DMS114 treated with DMSO at 0.1 percent for 48 hours (cell line): Measurements from ENCODE around the gene WDR17.
"Not testable (repeated sequence)": the region's sequence is repeated elsewhere in the genome, so short reads cannot be mapped to it uniquely, and the experiment has no call there.

Experiments used
- DNase-seq: peaks from one replicate; lab custom pipeline; 2025; ENCODE audit not compliant: unreplicated experiment; lab: John Stamatoyannopoulos, UW

The WDR17 gene

DNA sequence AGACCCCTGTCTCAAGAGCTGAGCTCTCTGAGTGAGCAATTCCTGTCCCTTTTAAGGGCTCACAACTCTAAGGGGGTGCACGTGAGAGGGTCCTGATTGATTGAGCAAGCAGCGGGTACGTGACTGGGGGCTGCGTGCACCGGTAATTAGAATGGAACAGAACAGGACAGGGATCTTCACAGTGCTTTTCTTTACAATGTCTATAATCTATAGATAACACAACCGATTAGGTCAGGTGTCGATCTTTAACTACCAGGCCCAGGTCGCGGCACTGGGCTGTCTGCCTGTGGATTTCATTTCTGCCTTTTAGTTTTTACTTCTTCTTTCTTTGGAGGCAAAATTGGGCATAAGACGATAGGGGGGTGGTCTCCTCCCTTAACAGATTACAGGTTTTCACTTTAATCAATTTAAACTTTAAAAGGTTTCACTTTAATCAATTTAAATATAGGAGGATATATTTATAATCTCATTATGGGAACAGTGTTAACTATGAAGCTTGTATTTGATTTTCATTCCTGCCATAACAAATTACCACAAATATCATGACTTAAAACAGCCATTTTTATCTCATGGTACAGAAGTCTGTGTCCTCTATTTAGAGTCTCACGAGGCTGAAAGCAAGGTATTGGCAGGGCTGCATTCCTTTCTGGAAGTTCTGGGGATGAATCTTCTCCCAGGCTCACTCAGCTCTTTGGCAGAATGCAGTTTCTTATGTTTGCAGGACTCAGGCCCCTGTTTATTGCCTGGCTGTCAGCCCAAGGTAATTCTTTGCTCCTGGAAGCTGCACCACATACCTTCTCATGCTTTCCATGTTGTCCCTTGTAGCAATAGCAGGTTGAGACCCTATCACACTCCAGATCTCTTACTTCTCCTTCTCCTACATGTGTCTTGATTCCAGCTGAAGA is 124.5 kb downstream of the WDR17 start:
- DNase-seq = no peak

DNA sequence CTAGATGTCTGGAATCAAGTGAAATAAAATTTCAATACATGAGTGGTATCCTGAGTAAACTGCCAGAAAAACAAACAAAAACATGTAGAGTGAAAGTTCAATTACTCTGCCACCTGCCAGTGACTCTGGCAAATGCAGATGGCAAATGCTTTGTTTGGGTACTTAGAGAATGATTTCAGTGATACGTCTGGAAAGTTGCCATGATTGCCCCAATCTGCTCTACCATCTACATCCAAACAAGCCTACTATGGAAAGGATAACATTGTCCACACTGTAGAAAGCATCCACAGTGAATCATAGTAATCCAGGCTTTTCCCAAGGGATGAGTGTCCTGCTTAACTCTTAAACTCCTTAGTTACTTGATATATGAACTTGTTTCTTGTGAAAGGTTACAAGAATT is 126.3 kb downstream of the WDR17 start:
- no peak for DNase-seq

DNA sequence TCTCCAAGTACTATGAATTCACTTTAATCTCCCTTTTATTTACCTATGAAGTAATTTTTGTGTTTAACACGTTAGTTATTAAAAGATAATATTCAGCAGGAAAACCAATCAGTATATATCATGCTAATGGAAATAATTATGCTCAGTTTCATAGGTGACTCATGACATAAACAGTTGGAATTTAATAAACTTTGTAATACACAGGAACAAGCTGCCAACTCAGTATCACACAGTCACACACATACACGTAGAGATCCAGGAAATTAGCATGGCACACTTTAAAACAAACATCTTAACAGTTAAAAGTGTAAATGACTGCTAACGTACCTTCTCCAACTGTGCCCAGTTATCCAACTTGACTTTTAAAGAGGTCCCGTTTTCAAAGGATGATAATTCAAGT is 127.5 kb downstream of the WDR17 start:
- no peak for DNase-seq

DNA sequence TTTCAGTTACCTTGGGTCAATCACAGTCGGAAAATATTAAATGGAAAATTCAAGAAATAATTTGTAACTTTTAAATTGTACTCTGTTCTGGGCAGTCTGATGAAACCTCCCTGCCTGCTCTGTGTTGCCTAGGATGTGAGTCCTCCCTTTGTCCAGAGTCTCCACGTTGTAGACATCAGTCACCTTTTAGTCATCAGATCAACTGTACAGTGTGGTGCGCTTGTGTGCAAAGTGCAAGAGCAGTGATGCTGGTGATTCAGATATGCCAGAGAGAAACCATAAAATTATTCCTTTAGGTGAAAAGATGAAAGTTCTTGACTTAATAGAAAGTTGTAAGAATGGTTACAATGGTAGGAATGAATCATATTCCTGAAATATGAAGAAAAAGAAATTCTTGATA is 128.3 kb downstream of the WDR17 start:
- no peak for DNase-seq

DNA sequence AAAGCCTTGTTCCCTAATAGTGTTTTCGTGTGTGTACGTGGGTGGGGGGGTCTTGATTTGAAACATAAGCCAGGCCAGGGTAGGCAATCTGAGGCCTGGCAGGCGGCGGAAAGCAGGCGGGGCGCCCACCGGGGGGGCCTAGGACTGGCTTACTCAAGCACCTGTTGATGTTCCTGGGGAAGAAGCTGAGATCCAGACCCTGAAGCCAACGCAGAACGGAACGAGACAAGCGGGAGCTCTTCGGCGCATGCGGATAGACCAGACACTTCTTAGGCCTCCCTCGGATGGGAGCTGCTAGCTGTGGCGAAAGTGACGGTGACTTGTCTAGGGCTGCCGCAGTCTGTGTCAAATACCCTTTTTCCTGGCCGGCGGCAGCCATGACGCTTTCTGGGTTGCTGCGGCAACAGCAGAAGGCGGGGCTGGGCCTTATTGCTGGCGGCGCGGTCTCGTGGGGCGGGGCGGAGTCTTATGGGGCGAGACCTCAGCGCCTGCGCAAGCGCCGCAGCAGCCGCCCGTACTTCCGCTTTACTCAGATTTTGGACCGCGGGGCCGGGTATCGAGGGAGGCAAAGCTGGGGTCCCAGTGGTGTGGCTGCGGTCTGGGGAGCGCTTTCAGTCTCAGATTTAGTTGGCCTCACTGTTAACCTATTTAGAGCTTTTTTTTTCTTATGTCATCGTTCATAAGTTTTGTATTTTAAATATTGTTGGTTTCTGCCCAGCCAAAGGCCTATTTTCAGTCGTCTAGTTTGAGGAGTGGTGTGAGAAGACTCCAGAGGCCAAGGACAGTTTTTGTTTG is 129.7 kb downstream of the WDR17 start, which contains the start of gene SPATA4:
SPATA4 (minus strand) TSS at position 402 of the 795 bp plus-strand sequence; CDS start at position 379, 23 bp downstream.
- peak; percentile 78 for DNase-seq

DNA sequence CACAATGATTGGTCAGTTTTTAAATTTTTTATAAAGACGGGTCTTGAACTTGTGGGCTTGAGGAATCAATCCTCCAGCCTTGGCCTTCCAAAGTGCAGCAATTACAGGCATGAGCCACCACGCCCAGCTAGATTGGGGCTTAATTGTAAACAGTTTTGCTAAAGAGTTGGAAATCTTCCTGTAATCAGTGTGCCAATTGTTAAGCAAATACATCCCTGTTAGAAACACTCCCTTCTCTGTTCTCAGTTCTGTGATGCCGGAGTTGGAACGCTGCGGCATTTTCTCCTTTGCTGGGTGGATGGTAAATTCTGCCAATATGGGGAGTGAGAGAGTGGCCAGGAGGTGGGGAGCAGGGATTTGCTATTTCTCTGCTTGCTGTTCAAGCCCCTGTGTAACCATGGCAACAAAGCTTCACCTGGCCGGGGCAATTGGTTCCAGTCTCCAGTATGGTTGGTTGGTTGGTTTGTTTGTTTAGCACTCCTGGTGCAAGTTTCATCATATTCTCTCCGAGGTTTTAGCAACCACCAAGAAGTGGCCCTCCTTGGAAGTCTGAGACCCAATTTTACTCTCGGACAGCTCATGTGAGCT is 132.8 kb downstream of the WDR17 start:
- DNase-seq = no peak

DNA sequence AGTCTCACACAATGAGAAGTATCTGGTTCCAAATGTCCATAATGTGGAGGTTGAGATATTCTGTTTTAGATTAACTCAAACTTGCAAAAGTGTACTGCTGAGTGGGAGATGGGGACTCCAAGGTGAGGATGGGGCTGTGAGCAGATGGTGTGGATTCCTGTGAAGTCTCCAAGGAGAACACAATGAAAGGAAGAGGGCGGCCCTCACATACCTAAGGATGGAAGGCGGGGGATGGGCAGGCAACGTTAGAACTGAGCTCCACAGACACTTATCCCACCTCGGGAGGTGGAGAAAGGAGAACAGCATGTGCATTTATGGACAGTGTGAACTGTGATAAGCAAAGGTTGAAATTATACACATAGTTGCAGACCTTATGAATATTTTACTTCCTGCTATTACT is 139.7 kb downstream of the WDR17 start:
- no peak for DNase-seq

DNA sequence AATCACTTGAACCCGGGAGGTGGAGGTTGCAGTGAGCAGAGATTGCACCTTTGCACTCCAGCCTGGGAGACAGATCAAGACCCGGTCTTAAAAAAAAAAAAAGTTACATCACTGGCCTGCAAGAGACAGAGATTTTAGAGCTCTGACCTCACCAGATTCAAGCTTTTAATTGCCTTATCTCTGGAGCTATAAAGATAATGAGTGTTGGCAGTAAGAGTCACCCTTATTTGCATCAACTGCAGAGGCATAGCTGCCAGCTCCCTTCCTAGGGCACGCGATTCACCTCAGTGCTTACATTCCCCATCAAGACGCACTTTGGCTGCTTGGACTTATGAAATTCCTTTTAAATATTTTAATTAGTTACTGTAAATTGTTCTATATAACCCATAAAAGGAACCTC is 142.2 kb downstream of the WDR17 start:
- no peak for DNase-seq

DNA sequence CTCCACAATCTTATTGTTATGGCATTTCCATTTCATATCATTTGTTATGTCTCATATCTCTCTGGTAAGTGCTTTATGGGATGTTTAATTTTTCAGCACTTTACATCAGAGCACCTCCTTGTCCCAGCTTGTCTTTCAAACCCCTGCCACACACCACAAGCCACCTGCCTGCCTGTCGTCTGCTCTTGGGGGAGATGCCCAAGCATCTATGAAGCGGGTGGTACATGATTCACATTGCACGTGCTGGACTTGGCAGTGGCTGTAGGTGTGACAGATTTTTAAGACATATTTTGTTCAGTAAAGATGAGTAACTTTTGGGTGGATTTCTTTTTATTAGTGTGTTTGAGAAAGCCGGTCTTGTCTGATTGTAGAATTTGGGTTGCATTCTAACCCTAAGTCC is 143.9 kb downstream of the WDR17 start:
- no peak for DNase-seq

DNA sequence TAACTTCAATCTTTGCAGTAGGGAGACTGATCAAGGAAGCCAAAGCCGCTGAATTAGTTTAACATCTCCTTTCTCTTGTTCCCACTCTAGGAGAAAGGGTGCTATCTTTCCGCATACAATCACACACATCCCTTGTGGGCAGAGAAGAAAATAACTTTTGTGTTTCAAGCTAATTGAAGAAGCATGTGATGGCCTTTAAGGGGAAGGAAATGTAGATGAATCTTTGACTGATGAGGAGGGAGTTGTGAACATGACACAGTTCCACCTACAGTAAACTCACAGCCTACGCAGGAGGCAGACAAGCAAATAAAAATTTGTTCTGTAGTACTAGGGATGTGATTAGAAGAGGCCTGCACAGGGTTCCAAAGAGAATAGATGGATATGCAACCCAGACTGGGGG is 144.5 kb downstream of the WDR17 start:
- no peak for DNase-seq

DNA sequence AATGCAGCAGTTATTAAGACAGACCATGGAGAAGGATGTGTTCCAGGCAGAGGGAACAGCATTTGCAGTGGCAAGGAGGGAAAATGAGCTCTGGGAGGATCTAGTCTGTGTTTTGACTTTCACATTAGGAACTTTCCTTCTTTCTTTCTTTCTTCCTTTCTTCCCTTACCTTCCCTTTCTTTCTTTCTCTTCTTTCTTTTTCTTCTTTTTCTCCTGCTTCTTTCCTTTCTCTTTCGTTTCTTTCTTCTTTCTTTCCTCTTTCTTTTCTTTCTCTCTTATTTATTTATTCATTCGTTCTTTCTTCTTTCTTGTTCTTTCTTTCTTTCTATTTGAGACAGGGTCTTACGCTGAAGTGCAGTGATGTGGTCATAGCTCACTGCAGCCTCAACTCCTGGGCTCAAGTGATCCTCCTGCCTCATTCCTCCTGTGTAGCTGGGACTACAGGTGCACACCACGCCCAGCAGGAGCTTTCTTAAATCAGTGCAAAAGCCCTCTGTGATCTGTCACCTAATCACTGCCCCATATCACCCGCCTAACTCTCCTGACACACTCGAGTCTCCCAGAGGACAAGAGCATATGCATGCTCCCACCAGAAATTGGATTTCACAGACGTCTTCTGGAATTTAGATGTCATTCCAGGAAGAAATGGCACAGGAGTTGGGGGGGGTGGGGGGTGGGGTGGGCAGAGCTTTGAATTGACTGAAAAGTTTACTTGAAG is 145.1 kb downstream of the WDR17 start:
- DNase-seq = no peak

DNA sequence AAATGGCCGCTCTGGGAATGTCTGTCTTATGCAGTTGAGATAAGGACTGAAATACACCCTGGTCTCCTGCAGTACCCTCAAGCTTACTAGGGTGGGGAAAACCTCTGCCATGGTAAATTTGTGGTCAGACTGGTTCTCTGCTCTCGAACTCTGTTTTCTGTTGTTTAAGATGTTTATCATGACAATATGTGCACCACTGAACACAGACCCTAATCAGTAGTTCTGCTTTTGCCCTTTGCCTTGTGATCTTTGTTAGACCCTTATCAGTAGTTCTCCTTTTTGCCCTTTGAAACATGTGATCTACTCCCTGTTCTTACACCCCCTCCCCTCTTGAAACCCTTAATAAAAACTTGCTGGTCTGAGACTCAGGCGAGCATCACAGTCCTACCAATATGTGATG is 146.7 kb downstream of the WDR17 start:
- not testable (repeated sequence) for DNase-seq

DNA sequence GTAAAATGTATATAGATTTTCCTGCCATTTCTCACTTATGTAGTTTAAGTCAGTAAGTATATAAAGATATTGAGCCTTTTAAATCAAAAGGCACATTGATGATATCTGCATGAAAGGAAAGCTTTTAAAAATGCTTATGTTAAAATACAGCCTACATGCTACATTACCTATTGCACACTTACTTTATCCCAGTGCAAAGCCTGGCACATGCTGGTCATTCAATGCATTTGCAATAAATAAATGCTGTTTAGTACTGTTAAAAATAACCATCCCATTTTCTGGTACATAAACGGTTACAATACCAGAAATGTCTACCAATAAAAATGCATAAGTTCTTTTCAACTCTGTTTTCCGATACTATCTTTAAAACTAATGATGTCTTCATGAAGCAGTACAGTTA is 151.9 kb downstream of the WDR17 start:
- DNase-seq = no peak

DNA sequence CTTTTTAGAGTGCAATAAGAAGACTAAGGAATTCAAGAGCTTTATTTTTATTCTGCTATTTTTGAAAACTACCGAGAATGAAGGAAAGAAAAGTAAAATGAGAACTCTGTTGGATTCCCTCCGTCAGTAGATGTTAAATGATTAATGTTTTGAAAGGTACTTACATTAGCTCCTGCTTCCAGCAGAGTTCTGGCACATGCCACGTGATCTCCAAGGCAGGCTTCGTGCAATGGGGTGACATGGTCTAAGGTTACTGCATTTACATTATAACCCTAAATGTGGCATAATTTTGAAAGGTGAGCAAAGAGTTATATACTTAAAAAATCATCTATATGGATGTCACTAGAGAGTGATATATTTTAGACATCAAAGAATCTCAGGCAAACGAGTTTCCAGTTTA is 156.5 kb downstream of the WDR17 start:
- DNase-seq = no peak

DNA sequence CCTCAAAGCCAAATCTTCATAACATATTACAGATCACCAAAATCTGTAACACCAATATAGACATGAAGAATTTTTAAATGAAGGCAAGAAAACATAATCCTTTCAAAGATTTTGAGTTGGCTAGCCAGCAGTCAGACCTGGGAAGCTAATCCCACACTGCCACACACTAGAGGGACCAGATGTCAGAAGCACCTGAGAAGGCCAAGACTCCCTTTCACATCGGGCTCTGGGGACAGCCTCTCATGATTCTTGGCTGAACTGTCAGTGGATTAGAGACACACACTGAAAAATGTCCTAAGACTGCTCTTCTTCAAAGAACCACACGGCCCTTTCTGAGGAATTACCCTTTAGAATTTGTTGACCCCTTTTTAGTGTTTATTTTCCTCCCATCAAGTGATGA is 157.9 kb downstream of the WDR17 start:
- DNase-seq = no peak

DNA sequence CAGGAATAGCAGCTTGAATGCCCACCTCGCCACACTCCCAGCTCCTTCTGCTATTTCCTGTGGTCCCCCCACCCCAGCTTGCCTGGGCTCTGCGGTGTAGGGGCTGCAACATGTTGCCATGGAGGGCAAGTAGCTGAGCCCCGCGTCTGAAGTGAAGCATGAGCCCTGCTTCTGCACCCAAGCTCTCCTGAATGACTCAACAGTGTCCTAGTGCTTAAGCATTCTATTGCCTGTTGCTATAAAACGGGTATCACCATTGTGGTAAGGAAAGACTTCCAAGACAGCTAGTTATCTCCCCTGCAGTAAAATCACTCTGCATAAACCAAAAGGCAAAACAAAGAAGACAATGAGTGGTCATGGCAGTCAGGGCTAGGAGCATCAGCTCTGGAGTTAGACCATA is 161.1 kb downstream of the WDR17 start:
- DNase-seq = no peak

DNA sequence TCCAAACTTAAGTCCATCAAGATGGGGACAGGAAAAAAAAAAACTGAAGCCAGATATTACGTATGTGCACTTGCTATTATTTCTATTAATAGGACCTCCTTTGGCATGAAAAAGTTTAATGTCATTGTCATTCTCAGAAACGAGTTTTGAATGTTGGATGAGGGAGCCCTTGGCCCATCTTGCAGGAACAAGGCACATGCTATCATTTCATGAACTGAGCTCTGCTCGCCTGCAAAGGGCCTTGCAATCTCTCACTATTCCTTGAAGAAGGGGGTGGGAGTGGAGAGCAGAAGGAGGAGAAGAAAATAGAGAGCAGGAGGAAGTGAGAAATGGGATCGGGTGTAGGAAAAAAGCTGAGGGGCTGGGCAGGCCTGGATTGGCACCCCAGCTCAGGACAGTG is 164.0 kb downstream of the WDR17 start:
- DNase-seq = no peak
